Measurements from ENCODE around the gene PFKFB3.
"Not testable (repeated sequence)": the region's sequence is repeated elsewhere in the genome, so short reads cannot be mapped to it uniquely, and the experiment has no call there.

The PFKFB3 gene

GRCh38 chr10:6203331-6204062 lies 765 bp downstream of the PFKFB3 start:
- DNase-seq, result peak; percentile 73

- no peak for DNase-seq
These were observed 1.3 kb downstream of the PFKFB3 start for GRCh38 chr10:6204063-6204340.

- peak; percentile 84 for DNase-seq
These were observed 1.8 kb downstream of the PFKFB3 start for GRCh38 chr10:6204341-6205191.

- DNase-seq, result not testable (repeated sequence)
These were observed 3.8 kb downstream of the PFKFB3 start for GRCh38 chr10:6206486-6206885.

GRCh38 chr10:6207658-6208057 lies 4.9 kb downstream of the PFKFB3 start:
- no peak for DNase-seq

GRCh38 chr10:6208799-6209235 lies 6.1 kb downstream of the PFKFB3 start:
- DNase-seq, result no peak

- no peak for DNase-seq
These were observed 8.6 kb downstream of the PFKFB3 start for GRCh38 chr10:6211341-6211670.

- peak; percentile 33 for DNase-seq
These were observed 9.2 kb downstream of the PFKFB3 start for GRCh38 chr10:6211671-6212635.

GRCh38 chr10:6212806-6213205 lies 10.1 kb downstream of the PFKFB3 start:
- no peak for DNase-seq

GRCh38 chr10:6213257-6213905 lies 10.6 kb downstream of the PFKFB3 start:
- DNase-seq, result no peak

GRCh38 chr10:6213908-6214307 lies 11.2 kb downstream of the PFKFB3 start:
- DNase-seq, result no peak

GRCh38 chr10:6214612-6215011 lies 11.9 kb downstream of the PFKFB3 start:
- DNase-seq, result no peak

- no peak for DNase-seq
These were observed 12.5 kb downstream of the PFKFB3 start for GRCh38 chr10:6215241-6215640.

GRCh38 chr10:6215683-6216484 lies 13.2 kb downstream of the PFKFB3 start:
- DNase-seq, result no peak

- DNase-seq, result no peak
These were observed 14.2 kb downstream of the PFKFB3 start for GRCh38 chr10:6216916-6217315.

GRCh38 chr10:6217611-6218010 lies 14.9 kb downstream of the PFKFB3 start:
- no peak for DNase-seq

- peak; percentile 95 for DNase-seq
These were observed 16.2 kb downstream of the PFKFB3 start for GRCh38 chr10:6218692-6219493.

GRCh38 chr10:6219494-6219836 lies 16.7 kb downstream of the PFKFB3 start:
- DNase-seq, result no peak

- DNase-seq, result no peak
These were observed 17.9 kb downstream of the PFKFB3 start for GRCh38 chr10:6220418-6221191.

All from fibroblast of skin of back (primary cell).